SK-N-MC (cell line): ENCODE results near the gene MLLT3.

ENCODE experiments used
- EZH2 ChIP-seq: fragments of 200-600 bp; sonication (generic); IDR thresholded peaks from one replicate; pipeline ENCODE4 v1.6.1; 2017; ENCODE audit warnings: antibody characterized with exemption
- FOXP2 ChIP-seq: optimal IDR thresholded peaks from 2 replicates; pipeline ENCODE3; 2011; ENCODE audit warnings: mild to moderate bottlenecking, moderate library complexity; ENCODE audit not compliant: insufficient read depth; ENCODE audit errors: extremely low read length, control extremely low read depth
- POLR2AphosphoS5 ChIP-seq: IDR thresholded peaks from 2 replicates; pipeline ENCODE4 v1.6.1; 2012; ENCODE audit warnings: mild to moderate bottlenecking, low read depth, low read length, borderline replicate concordance

DNA sequence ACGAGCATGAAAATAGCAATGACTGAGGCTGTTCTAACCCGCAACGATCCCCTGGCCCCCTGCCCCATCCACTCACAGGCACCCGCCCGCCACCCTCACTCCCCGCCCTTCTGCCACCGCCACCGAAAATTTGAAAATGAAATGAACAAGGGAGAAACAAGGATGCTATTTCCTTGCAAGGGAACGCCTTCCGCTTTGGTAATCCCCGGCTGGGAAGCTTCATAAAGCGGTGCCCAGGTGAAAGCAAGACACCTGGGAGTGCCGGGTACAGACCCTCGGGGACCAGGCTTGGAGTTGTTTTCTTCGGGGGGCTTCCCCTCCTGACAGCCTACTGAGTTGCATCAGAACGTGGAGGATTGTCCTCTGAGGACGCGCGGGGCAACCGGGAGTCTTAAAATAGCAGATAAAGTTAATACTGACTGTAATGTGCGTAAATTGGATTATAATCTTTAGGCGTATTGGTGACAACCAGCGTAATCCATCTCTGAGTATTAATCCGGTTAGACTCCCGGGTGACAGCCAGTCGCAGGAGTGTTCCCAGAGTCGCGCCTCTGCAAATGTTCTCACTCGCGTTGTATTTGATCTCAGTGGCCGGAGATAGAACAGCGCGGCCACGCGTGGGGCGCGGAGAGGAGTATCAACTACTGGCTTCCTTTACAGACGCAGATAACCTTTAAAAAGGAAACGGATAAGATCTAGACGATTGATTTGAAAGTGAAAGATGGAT lies 885 bp upstream of the MLLT3 start:
- TF ChIP-seq POLR2AphosphoS5 (no peak), EZH2 (no peak), FOXP2 (no peak)
